Cardiac muscle cell (in vitro differentiated cells and primary cell): ENCODE measurements around the gene BASP1. TPM values are rescaled to one million over a fixed set of nuclear protein-coding genes. Genes with fewer than 3 reads are reported as not detected.
A peak's percentile ranks its signal among the peaks of the same experiment; 100 is the strongest.

Experiments
- DNase-seq, 2 donors: peaks; one replicate each; pipeline versions ENCODE4 v3.0.0 to v3.0.0-alpha.2; 2010 to 2017; ENCODE audit warnings: low read depth in 1 of 2, low spot score in 1 of 2
- H3K27ac ChIP-seq: fragments of 200-600 bp; sonication (generic); 2 replicates; pipeline ENCODE4 v1.5.1; 2016
- H3K27me3 ChIP-seq: fragments of 200-600 bp; sonication (generic); 2 replicates; pipeline ENCODE4 v1.6.0; 2016; ENCODE audit warnings: control low read depth
- H3K36me3 ChIP-seq: fragments of 200-600 bp; sonication (generic); 2 replicates; pipeline ENCODE4 v1.5.1; 2016; ENCODE audit warnings: control low read depth
- H3K4me1 ChIP-seq: fragments of 200-600 bp; sonication (generic); 2 replicates; pipeline ENCODE4 v1.8.1; 2017; ENCODE audit warnings: low read depth, mild to moderate bottlenecking, mixed run types
- H3K4me3 ChIP-seq: fragments of 200-600 bp; sonication (generic); 2 replicates; pipeline ENCODE4 v1.5.1; 2016; ENCODE audit warnings: mild to moderate bottlenecking
- H3K9me3 ChIP-seq: fragments of 200-600 bp; sonication (generic); 2 replicates; pipeline ENCODE4 v1.5.1; 2017; ENCODE audit warnings: low read depth, mild to moderate bottlenecking, control low read depth
- polyA plus RNA-seq: library from polyadenylated mRNA; unstranded; fragments of >200 nt; fragmentation: Nextera tagmentation; extraction: Ambion mirVana; gene quantifications from 2 replicates; pipeline ENCODE4 v1.2.1, GENCODE V29; 2016
- total RNA-seq: library from RNA; depleted of rRNA; stranded (reverse); fragments of >200 nt; gene quantifications from 2 replicates; pipeline ENCODE4 v1.2.3, GENCODE V29; 2016
- TF ChIP-seq, protein P1 (sequence below): IDR thresholded peaks from 2 replicates; pipeline ENCODE4 v1.5.1; 2012; ENCODE audit warnings: low read depth, mild to moderate bottlenecking, low read length

The BASP1 gene
- total RNA-seq (111 and 129 TPM in 2 replicates), polyA plus RNA-seq (87.3 and 91.2 TPM in 2 replicates)

- Histone ChIP-seq H3K36me3 (no peaks in the 10 kb centered on the region), H3K27me3 (no peaks in the 10 kb centered on the region), H3K9me3 (no peaks in the 10 kb centered on the region), H3K4me1 (peaks cover 14% of the 10 kb centered on the region), H3K4me3 (peak within 1 kb of the TSS; percentile 80), H3K27ac (peak within 1 kb of the TSS; percentile 34)
- DNase-seq, result peak; percentile 91
- TF ChIP-seq, protein P1, sequence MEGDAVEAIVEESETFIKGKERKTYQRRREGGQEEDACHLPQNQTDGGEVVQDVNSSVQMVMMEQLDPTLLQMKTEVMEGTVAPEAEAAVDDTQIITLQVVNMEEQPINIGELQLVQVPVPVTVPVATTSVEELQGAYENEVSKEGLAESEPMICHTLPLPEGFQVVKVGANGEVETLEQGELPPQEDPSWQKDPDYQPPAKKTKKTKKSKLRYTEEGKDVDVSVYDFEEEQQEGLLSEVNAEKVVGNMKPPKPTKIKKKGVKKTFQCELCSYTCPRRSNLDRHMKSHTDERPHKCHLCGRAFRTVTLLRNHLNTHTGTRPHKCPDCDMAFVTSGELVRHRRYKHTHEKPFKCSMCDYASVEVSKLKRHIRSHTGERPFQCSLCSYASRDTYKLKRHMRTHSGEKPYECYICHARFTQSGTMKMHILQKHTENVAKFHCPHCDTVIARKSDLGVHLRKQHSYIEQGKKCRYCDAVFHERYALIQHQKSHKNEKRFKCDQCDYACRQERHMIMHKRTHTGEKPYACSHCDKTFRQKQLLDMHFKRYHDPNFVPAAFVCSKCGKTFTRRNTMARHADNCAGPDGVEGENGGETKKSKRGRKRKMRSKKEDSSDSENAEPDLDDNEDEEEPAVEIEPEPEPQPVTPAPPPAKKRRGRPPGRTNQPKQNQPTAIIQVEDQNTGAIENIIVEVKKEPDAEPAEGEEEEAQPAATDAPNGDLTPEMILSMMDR, result no peak
Measured at GRCh38 chr5:17217493-17218352, at the start of gene BASP1. BASP1 (plus strand) TSS chr5:17217631; CDS start chr5:17275217, 57,586 bp downstream.

DNA sequence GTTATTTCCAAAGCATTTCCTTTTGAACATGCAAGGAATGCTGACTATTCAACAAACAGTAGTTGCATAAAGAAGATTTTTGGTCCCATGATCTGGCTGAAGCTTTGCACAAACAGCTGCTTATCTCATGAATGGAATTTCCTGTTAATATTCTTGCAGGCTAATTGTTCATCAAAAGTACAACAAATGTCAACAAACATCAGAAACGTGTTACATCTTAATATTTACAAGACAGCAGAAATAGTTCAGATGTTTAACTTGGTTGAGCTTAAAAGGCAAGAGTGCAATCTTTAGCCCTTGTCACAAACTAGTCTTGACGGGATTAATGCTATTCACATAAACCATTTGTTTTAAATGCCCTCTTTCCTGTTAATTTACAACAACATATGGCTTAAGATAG is 47.9 kb upstream of the BASP1 start:
- Histone ChIP-seq H3K36me3 (no peaks in the 10 kb centered on the region), H3K27ac (no peak overlapping the region), H3K9me3 (no peaks in the 10 kb centered on the region), H3K27me3 (no peaks in the 10 kb centered on the region), H3K4me1 (peaks cover 4% of the 10 kb centered on the region), H3K4me3 (no peak overlapping the region)
- TF ChIP-seq, protein P1, result no peak
- peak in 1 of 2 donors; percentile 90 for DNase-seq

GRCh38 chr5:17172791-17173190 is 44.6 kb upstream of the BASP1 start:
- H3K27me3 ChIP-seq, result no peaks in the 10 kb centered on the region
- no peak for DNase-seq
- H3K36me3 ChIP-seq, result no peaks in the 10 kb centered on the region
- TF ChIP-seq, protein P1, result no peak
- H3K4me1 ChIP-seq, result no peaks in the 10 kb centered on the region
- H3K27ac ChIP-seq, result no peak overlapping the region
- H3K4me3 ChIP-seq, result no peak overlapping the region
- H3K9me3 ChIP-seq, result no peaks in the 10 kb centered on the region

- H3K36me3 ChIP-seq, result no peaks in the 10 kb centered on the region
- no peak overlapping the region for H3K4me3 ChIP-seq
- no peaks in the 10 kb centered on the region for H3K27me3 ChIP-seq
- no peak overlapping the region for H3K27ac ChIP-seq
- TF ChIP-seq, protein P1, result no peak
- H3K9me3 ChIP-seq, result no peaks in the 10 kb centered on the region
- no peak for DNase-seq
- no peaks in the 10 kb centered on the region for H3K4me1 ChIP-seq
Measured at GRCh38 chr5:17174965-17175364, 42.5 kb upstream of the BASP1 start.

DNA sequence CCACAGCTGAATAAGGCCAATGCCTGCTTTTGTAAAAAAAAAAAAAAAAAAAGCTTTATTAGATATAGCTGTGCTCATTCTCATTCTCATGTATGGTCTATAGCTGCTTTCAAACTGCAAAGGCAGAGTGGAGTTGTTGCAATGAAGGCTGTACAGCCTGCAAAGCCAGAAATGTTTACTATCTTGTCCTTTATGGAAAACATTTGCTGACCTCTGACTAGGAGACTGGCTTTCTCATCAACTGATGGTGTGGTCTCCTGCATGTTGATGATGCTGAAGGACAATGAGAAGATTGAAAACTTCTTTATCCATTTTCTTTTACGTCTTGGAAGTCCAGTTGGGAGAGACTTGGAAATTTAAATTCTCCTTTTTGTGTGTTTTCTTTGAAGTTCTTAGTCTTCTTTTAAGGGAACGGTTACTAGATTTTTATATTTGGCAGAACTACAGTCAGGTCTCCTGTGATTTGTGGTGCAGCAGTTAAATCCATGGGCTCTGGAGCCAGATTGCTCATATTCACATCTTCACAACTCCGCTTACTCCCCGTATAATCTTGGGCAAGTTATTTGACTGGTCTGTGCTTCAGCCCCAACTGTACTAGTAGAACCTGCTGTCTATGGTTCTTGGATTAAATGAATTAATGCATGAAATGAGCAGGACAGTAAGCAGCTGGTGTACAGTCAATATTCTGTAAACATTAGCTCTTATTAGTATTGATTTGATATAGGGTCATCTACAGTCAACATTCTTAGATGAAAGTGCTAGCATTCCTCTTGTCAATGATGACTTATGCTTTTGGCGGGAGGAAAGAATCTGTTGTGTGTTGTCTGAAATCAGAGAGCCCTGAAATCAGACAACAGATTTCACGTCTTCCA is 39.7 kb upstream of the BASP1 start:
- no peaks in the 10 kb centered on the region for H3K36me3 ChIP-seq
- TF ChIP-seq, protein P1, result no peak
- no peak overlapping the region for H3K27ac ChIP-seq

More for the DNA sequence above, 39.7 kb upstream of the BASP1 start:
- Histone ChIP-seq H3K4me1 (no peaks in the 10 kb centered on the region), H3K27me3 (no peaks in the 10 kb centered on the region), H3K9me3 (no peaks in the 10 kb centered on the region), H3K4me3 (no peak overlapping the region)
- no peak for DNase-seq
